Upper lobe of right lung (tissue), 1 donor: ENCODE data around the gene GAB3. TPM values are rescaled to one million over a fixed set of nuclear protein-coding genes. Genes with fewer than 3 reads are reported as not detected.

Experiments used
- ATAC-seq: fragments of 200-7000 bp; cut with Tn5 transposase; one replicate; pipeline ENCODE4 v1.9.1; 2020; ENCODE audit warnings: mild to moderate bottlenecking, moderate library complexity
- DNase-seq: peaks from one replicate; pipeline ENCODE4 v3.0.0-alpha.2; 2020
- H3K27ac ChIP-seq: fragments of 200-600 bp; one replicate; pipeline ENCODE4 v1.8.0; 2022
- H3K27me3 ChIP-seq: fragments of 200-600 bp; one replicate; pipeline ENCODE4 v1.8.0; 2022; ENCODE audit warnings: mild to moderate bottlenecking
- H3K36me3 ChIP-seq: fragments of 200-600 bp; one replicate; pipeline ENCODE4 v1.8.0; 2022
- H3K4me1 ChIP-seq: fragments of 200-600 bp; one replicate; pipeline ENCODE4 v1.8.0; 2022
- H3K4me3 ChIP-seq: fragments of 200-600 bp; one replicate; pipeline ENCODE4 v1.8.0; 2022; ENCODE audit warnings: mild to moderate bottlenecking
- H3K9me3 ChIP-seq: fragments of 200-600 bp; one replicate; pipeline ENCODE4 v1.8.0; 2022
- CTCF ChIP-seq: fragments of 200-600 bp; IDR thresholded peaks from one replicate; pipeline ENCODE4 v1.8.0; 2022; ENCODE audit warnings: antibody characterized with exemption
- intact Hi-C: fragments of 100-400 bp; cut with DNase I; formaldehyde crosslinking; loops from one replicate; pipeline ENCODE4 v1.11.0; 2022
- total RNA-seq: library from RNA; stranded (reverse); fragmentation: NEBNext Ultra II Directional; extraction: Animal tissue kit (Norgen Biotek cat#: 25700); gene quantifications from one replicate; pipeline ENCODE4 v1.2.1, GENCODE V29; 2021
- donor health status: DM: no; HTN: yes; CAD: no; lungs with severe emphysema.

Gene GAB3
- total RNA-seq, 1 donor from 2014 or later, result 12.9 TPM

- Histone ChIP-seq H3K9me3 (no peaks in the 10 kb centered on the region), H3K4me1 (no peaks in the 10 kb centered on the region), H3K36me3 (no peaks in the 10 kb centered on the region), H3K27me3 (no peaks in the 10 kb centered on the region), H3K27ac (no peak overlapping the region), H3K4me3 (no peak overlapping the region)
- intact Hi-C loops, result no loop called here
- no peak for ATAC-seq
- no peak for TF ChIP-seq CTCF
- DNase-seq, result no peak
Measured at GRCh38 chrX:154793084-154793795, 42.4 kb upstream of the GAB3 start.

GRCh38 chrX:154791939-154792338, 41.1 kb upstream of the GAB3 start:
- TF ChIP-seq CTCF, result no peak
- intact Hi-C loops, result no loop called here
- no peaks in the 10 kb centered on the region for H3K36me3 ChIP-seq
- H3K27ac ChIP-seq, result no peak overlapping the region
- ATAC-seq, result no peak
- H3K9me3 ChIP-seq, result no peaks in the 10 kb centered on the region
- H3K27me3 ChIP-seq, result no peaks in the 10 kb centered on the region
- no peaks in the 10 kb centered on the region for H3K4me1 ChIP-seq
- no peak for DNase-seq
- no peak overlapping the region for H3K4me3 ChIP-seq

DNA sequence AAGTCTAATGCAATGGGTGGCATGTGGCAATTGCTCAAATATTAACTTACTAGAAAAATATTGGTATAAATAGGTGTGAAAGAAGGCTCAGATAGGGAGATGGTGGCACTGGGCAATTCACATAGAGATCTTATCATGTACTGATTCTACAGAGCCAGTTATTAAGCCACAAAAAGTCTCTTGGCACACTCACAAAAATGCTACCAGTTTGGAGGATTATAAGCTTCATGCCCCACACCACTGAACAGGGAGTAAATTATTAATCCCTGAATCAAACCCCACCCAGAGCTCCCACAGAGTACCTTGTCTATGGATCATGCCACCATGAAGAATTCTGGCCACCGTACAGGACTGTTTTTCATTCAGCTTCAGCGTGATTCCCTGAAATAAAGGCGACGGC, 40.6 kb upstream of the GAB3 start:
- DNase-seq (no peak), ATAC-seq (no peak)
- intact Hi-C loops, result no loop called here
- H3K36me3 ChIP-seq, result no peaks in the 10 kb centered on the region
- H3K4me1 ChIP-seq, result no peaks in the 10 kb centered on the region
- no peak for TF ChIP-seq CTCF
- H3K27ac ChIP-seq, result no peak overlapping the region
- H3K4me3 ChIP-seq, result no peak overlapping the region
- H3K27me3 ChIP-seq, result no peaks in the 10 kb centered on the region
- H3K9me3 ChIP-seq, result no peaks in the 10 kb centered on the region

DNA sequence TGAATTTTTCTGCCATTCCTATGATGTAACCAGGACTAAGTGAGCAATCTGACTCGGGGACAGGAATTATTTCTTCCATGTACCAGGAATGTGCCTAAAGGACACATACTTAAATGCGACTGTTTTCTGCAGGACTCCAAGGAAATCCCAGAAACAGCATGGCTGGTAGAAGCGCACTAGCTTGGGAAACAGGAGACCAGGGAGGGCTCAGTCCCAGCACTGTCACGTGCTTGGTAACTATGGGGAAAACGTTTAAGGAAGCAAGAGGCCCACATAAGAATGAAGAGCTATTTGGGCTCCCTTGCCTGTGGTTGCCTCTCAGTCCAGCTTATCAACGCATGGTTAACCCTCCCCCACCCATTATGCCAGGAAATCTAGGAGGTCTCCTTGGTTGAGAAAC, 34.8 kb upstream of the GAB3 start:
- Histone ChIP-seq H3K27me3 (no peaks in the 10 kb centered on the region), H3K36me3 (no peaks in the 10 kb centered on the region), H3K4me3 (no peak overlapping the region), H3K4me1 (no peaks in the 10 kb centered on the region), H3K27ac (no peak overlapping the region), H3K9me3 (no peaks in the 10 kb centered on the region)
- no peak for TF ChIP-seq CTCF
- intact Hi-C loops, result no loop called here
- ATAC-seq (no peak), DNase-seq (no peak)

DNA sequence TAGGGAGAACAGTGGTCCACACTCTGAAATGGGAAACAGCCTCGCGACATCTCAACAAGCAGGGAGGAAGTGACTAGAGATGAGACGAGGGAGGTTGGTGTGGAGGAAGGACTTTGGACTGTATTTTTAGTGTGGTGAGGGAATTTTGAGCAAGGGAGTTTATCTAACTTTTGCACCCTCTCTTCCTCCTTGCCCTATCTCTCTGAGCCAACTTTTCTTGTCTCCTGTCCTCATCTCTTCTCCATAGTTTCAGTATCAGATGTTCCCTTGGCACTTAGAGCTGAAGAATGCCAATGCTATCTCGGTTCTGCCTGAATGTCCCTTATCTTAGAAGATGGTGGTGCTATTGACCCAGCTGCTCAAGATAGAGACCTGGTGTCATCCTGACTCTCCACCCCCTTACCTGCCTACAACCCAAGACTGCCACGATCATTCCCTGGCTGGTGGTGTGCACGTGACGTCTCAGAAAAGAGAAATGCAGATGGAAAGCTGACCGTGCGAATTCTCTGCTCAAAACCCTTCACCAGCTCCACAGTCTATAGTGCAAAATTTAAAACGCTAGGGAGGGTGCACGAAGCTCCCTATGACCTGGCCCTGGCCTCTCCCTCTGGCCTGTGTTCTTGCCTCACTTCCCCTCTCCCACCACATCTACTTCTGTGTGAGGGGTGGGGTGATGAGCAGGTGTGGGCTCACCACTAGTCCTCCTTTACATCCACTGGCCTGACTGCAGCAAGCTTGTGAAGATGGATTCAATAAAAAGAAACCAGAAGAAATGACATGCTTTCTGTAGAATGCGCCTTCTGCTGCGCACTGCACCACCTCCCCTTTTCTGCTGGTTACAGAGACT, 33.5 kb upstream of the GAB3 start:
- H3K27me3 ChIP-seq, result no peaks in the 10 kb centered on the region
- no peaks in the 10 kb centered on the region for H3K4me1 ChIP-seq
- no peak for ATAC-seq
- no peaks in the 10 kb centered on the region for H3K9me3 ChIP-seq
- no peak for DNase-seq
- no peak for TF ChIP-seq CTCF
- H3K4me3 ChIP-seq, result no peak overlapping the region
- H3K36me3 ChIP-seq, result no peaks in the 10 kb centered on the region
- intact Hi-C loops, result no loop called here
- H3K27ac ChIP-seq, result no peak overlapping the region
